Right lobe of liver (tissue), 4 donors: ENCODE results near the gene CLSTN2.

ENCODE experiments used
- CTCF ChIP-seq, 4 donors: fragments of 200-600 bp in 3 of 4; fragments of 450-650 bp in 1 of 4; IDR thresholded peaks; one replicate each; pipeline versions ENCODE4 v1.5.1 to v1.8.0; 2016 to 2022; ENCODE audit warnings: antibody characterized with exemption in 4 of 4, mild to moderate bottlenecking in 2 of 4
- POLR2A ChIP-seq: fragments of 450-650 bp; IDR thresholded peaks from one replicate; pipeline ENCODE4 v1.6.1; 2017; ENCODE audit warnings: antibody characterized with exemption, mild to moderate bottlenecking
- donor health status: DM: no; HTN: no; CAD: no.
- donor health status: DM: no; HTN: no; CAD: no.
- donor health status: DM: no; HTN: yes; CAD: no.

DNA sequence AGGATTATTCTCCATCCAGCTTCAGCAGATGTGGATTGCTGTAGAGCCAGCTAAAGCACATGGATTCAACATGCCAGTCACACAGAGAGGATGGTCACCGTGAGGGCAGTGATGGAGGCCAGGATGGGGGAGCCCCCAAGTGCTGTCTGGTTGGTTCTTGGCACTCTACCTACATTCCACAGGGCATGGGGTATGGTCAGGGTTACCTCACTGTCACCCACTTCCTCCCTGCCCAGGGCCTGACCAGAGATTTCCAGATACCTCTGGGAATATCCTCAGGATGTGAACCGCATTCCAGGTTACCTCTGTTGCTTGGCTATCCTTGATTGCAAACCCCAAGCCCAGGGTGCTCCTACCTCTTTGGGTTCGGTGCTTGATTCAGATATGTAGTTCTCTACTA is 595.6 kb downstream of the CLSTN2 start:
- TF ChIP-seq POLR2A = no peak
- no peak for TF ChIP-seq CTCF (IDR thresholded peaks at IDR 0.05)
